Activated T-helper 9 cell treated with anti-CD3 and anti-CD28 coated beads, Interleukin-2, amount 50 U/mL, for 16 hours (primary cell): ENCODE data around the gene SERHL2.
A peak's percentile ranks its signal among the peaks of the same experiment; 100 is the strongest.
"Not testable (repeated sequence)": the region's sequence is repeated elsewhere in the genome, so short reads cannot be mapped to it uniquely, and the experiment has no call there.

Source experiments
- DNase-seq: peaks from one replicate; pipeline ENCODE4 v3.0.0-alpha.2; 2020; ENCODE audit warnings: low read depth

The SERHL2 gene

DNA sequence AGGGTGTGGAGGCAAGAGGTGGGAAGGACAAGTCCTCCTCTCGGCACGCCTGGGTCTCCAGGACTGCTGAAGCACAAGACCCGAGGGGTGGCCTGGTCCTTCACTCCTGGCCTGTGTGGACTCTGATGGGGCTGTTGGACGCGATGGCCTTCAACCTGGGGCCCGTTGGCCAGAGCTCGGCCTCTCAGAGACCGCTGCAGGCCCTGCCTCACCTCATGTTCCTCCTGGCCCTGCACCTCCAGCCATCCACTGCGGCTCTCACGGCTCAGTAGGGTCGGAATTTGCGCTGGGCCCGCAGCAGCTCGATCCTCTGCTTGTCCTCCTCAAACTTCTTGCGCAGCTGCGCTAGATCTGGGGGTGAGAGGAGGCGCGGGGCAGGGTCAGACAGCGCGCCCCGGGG, 20.7 kb downstream of the SERHL2 start:
- not testable (repeated sequence) for DNase-seq

- DNase-seq: not testable (repeated sequence)
Observed at GRCh38 chr22:42575996-42576574, 22.3 kb downstream of the SERHL2 start.

DNA sequence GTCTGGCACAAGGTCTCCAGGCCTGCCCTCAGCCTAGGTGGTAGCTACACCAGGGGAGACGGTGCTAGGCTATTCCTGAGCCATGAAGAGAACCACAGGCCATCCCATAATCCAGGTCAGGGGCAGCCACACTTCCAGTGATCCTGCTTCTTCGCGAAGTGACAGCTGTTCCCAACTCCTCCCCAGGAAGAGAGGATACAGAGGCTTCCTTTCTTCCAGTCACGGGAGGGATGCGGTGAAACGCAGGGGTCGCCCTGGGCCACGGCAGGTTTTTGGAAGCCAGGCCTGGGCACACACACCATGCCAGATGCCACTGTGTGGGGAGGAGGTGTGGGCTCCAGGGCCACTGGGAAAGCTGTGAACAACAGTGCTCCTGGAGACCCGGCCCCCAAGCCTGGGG, 23.4 kb downstream of the SERHL2 start:
- DNase-seq: not testable (repeated sequence)

- DNase-seq: no peak
Observed at GRCh38 chr22:42577623-42578240, 24.0 kb downstream of the SERHL2 start.

GRCh38 chr22:42580040-42580439, 26.3 kb downstream of the SERHL2 start:
- DNase-seq: not testable (repeated sequence)

DNA sequence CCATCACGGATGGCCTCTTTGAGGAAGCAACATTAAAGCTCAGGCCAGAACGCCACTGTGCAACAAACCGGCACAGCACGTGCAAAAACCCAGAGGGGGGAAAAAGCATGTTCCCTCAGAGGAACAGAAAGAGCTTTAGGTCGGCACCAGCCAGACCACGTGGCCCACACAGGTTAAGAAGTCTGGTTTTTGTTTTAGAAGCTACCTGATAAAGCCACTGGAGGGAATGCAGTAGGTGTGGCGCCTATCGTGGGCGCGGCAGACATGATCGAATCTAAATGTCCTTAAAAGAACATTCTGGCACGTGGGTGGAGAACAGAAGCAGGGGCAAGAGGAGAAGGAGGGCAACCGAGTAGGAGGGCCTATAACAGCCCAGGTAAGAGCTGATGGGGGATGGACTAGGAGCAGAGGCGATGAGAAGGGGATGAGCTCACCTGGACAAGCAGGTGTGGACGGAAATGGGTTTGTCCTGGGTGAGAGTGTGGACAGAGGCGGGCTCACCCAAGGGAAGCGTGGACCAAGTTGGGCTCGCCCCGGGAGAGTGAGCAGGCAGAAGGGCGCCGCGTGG, 27.5 kb downstream of the SERHL2 start:
- DNase-seq: not testable (repeated sequence)

GRCh38 chr22:42581762-42582716, 28.3 kb downstream of the SERHL2 start:
- peak; percentile 76 for DNase-seq

DNA sequence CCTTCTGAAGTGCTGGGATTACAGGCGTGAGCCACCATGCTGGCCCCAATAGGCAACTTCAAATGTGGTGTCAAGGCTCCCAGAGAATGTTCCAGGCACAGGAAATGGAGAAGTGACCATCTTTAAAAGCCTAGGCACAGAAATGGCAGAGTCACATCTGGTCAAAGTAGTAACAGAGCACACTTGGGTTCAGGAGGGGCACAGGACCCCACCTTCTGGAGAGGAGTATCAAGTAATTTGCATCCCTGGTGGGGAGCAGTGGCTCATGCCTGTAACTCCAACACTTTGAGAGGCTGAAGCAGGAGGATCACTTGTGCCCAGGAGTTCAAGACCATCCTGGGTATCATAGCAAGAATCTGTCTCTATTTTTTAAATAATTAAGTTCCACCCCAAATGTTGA, 29.2 kb downstream of the SERHL2 start:
- DNase-seq: no peak

DNA sequence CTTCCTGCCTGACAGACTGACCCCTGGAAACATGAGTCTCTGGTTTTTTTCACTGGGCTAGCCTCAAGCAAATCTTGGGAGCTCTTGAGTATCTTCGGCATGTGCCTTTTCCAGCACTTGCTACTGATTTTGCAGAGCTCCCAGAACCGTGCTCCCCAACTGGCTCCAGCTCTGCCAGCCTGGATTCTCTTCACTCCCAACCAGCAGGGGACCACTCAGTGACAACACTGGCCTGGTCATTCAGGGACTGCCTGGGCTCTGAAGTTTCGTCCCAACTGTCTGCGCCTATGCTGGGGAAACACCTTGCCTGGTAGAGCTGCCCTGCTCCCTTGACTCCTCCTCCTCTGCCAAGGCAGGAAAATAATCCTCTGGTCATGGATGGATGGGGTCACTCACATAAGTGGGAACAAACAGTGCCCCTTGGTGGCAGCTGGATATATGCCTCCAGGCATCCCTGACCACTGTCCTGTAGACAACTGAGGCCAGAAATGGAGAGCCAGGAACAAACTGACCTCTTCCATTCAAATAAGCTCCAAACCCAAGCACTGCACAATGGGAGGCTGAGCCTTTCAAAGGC, 30.7 kb downstream of the SERHL2 start:
- DNase-seq: no peak

GRCh38 chr22:42585096-42585495, 31.3 kb downstream of the SERHL2 start:
- DNase-seq: no peak

- DNase-seq: no peak
Observed at GRCh38 chr22:42586381-42586780, 32.6 kb downstream of the SERHL2 start.

GRCh38 chr22:42587588-42588175, 33.9 kb downstream of the SERHL2 start:
- DNase-seq: no peak

DNA sequence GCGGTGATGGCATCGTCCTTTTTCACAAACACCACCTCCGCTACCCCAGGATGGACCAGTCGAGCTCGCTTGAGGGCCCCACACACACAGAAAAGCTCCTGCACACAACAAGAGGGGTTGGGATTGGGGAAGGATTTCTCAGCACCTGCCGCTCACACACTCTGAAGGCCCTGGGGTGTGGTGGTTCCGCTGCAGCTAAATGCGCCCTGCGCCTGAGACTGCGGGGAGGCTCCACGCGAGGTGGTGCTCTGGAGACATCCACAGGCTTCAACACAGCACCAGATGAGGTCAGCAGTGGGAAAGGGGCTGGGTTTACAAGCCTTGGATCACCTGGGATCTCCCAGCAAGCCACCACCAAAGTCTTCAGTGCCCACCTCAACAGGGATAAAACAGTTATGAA, 38.2 kb downstream of the SERHL2 start:
- no peak for DNase-seq

- no peak for DNase-seq
Observed at GRCh38 chr22:42595434-42595833, 41.7 kb downstream of the SERHL2 start.

GRCh38 chr22:42596336-42596735, 42.6 kb downstream of the SERHL2 start:
- no peak for DNase-seq

DNA sequence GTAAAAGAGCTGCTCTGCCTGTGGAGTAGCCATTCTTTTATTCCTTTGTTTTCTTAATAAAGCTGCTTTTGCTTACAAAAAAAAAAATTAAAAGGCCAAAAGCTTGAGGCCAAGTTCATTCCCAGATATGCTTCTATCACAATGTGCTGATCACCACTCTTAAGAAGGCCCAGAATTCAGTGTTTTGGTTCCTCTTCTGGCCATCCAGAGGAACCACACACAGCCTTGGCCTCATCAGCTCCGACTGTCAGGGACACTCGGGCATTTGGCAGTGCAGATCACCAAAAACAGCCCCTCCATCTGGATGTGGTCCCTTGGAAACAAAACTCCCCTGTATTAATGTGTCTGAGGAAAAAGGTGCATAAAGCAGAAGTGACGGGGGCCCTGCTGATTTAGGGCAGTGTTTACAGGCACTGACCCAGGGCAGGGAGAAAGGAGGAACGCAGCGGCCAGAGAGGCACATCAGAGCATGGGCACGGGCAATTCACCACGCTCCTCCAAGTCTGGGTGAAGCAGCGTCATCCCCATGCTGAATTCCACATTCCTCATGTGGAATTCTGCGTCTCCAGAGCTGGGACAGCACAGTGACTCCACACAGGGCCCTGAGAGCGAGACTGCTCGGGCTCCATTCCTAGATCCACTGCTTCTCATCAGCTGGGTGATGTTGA, 43.2 kb downstream of the SERHL2 start:
- no peak for DNase-seq

GRCh38 chr22:42601879-42602465, 48.2 kb downstream of the SERHL2 start:
- DNase-seq: no peak

DNA sequence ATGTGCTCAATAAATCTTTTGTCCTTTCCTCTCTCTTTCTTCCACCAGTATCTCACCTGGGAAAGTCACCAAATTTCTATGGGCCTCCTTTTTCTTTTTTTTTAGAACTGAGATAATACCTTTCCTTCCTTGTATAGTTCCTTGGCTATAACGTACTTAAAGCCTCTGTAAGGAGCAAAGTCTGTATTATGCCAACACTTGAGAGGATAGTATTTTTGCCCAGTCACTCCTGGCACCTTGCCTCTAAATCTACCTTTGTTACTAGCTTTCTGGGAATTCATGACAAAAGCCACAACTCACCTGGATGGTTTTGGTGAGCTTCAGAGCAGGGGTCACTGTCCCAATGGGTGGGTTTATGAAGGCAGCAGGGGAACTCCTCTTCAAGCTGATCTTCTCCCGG, 48.7 kb downstream of the SERHL2 start:
- DNase-seq: no peak

DNA sequence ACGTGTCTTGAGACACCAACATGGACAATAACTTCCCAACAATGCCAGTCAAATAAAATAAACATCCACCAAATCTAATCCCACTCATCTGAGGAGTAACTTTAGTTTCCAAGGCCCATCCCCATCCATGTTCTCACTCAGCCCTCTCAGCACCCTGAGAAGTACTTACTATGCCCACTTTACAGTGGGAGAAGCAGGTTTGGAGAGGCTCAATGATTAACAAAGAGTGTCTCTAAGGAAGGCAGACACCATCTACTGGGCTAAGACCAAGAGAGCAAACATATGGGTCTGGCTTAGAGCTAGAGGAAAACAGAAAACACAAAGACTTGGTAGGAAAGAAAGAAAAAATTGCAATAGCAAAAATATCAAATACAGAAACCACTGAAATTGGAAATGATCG, 49.7 kb downstream of the SERHL2 start:
- no peak for DNase-seq

GRCh38 chr22:42604403-42604802, 50.6 kb downstream of the SERHL2 start:
- no peak for DNase-seq

- not testable (repeated sequence) for DNase-seq
Observed at GRCh38 chr22:42607641-42608040, 53.9 kb downstream of the SERHL2 start.
